ENCODE results near the gene DVL1.

DVL1 gene

DNA sequence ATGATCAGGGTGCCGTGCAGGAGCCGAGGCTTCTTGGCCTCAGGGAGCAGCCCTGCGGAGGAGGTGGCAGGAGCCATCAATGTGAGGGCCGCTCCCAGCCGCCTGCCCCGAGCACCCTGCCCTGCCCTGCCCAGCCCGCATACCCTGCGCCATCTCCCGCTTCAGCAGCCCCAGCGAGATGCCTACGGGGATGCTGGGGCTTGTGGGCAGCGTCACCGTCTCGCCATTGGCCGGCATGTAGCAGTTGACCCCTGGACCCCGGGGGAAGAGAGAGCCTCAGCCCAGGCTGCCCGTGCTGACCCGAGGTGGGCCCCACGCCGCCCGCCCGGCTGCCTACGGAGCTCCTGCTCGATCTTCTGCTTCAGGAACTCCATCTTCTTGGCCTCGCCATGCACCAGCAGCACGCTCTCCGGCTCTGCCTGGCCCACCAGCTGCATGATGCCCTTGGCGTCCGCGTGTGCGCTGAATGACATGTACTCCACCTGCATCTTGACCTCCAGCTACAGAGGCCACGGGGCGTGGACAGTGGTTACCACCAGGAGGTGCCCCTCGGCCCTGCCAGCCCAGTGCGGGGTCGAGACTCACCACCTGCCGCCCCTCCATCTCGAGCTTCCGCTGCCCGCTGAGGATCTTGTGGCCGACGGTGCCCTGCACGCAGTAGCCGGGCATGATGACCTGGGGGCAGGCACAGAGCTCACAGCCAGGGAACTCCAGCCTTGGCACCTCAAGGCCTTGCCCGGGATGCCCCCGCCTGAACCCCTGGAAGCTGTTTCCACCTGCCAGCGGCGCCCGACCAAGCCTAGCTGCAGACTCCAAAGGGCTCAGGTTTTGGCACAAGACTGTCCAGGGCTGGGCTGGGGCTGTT lies 36.5 kb downstream of the DVL1 start:
- DNase-seq = no peak

DNA sequence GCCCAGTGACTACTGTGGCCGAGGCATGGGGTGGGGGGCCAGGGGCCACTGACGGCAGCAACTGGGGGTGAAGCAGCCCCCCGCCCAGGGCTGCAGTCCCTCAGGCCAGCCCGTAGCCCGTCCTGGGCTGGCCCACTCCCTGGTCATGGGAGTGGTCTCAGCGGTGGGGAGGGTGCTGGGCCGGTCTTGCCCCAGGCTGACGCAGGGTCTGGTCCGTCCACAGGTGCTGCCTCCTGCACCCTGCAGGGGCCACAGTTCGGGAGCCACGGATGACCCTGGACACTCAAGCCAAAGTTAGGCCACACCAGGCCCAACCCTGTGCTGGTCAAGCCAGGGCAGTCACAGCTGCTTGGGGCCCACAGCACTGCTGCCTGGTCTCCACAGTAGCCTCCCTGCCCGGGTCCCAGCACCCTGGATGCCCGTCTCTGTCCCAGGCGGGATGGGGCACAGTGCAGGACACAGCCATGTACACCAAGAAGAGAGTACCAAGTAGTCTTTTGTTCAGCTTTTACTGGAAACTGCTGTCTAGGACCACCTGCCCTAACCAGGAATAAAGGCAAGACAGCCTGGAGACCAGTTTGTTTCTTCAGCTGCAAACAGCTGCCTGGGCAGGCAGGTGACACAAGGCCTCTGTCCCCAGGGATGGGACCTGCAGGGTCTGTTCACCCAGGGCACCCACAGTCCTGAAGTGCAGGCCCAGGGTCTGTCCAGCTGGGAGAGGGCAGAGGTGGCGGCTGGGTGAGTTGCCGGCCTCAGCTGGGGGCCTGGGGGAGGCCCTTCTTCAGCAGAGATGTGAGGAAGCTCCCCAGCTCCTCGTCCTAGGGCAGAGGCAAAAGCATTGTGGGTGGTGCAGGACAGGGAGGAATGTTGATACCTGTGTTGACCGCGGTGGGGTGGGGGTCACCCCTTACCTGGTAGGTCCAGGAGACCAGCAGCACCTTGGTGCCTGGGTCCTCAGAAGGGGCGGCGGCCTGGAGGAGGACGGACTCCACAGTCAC lies 37.8 kb downstream of the DVL1 start:
- DNase-seq = no peak

DNA sequence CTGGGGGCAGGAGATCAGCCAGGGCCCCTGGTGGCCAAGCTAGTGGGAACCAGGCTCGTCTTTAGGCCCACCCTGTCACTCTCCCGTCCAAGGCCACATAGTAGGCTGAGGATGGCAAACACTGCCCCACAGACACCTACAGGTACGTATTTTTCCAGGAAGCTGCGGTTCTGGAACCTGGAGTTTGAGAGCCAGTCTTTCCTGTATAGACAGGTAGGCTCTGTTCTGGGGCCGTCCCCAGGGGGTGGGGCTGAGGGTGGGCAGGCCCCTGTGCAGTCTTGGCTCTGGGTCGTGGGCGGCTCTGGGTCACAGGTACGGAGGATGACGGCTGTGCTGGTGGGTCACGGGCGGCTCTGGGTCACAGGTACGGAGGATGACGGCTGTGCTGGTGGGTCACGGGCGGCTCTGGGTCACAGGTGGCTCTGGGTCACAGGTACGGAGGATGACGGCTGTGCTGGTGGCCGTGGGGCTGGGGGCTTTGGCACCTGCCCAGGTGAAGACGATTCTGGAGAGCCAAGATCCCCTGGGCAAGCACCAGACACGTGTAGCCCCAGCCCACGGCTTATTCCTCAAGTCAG lies 38.7 kb downstream of the DVL1 start:
- no peak for DNase-seq

DNA sequence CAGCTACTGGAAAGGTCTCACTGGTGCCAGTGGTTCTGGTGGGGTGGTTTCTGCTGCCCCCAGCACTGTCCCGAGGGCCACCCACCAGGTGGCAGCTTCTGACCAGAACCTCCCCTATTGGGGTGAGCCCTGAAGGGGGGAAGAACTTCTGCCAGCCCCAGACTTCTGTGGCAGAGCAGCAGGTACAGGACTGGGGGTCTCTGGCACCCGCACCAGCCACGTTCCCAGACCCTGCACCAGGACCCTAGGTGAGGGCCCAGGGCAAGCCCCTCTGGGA lies 39.2 kb downstream of the DVL1 start:
- no peak for DNase-seq

DNA sequence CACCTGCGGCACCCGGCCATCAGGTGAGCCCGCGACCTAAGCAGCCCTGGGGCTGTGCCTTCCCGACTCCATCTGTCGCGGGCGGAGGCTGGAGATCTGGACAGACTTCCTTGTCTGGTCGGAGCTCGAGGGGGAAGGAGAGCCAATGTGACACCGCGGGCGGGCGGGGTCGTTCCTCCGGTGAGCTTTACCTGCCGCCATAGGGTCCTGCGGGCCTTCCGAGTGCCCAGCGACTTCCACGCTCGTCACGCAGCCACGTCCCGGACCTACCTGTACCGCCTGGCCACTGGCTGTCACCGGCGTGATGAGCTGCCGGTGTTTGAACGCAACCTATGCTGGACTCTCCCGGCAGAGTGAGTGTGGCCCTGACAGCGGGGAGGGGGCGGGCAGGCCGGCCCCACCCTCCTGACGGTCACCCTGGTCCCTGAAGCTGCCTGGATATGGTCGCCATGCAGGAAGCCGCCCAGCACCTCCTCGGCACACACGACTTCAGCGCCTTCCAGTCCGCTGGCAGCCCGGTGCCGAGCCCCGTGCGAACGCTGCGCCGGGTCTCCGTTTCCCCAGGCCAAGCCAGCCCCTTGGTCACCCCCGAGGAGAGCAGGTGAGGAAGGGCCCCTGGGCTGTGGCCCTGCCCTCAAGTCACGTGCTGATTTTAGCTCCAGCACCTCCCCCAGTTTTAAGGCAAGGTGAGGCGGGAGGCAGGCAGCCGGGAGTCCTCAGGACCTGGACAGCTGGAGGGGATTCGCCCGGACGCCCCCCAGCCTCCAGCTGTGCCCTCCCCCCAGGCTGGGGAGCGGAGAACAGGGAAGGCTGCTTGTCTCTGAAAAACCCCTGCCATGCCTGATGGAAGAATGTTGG lies 39.7 kb downstream of the DVL1 start:
- peak in 1 of 56 donors; percentile 15 for DNase-seq

DNA sequence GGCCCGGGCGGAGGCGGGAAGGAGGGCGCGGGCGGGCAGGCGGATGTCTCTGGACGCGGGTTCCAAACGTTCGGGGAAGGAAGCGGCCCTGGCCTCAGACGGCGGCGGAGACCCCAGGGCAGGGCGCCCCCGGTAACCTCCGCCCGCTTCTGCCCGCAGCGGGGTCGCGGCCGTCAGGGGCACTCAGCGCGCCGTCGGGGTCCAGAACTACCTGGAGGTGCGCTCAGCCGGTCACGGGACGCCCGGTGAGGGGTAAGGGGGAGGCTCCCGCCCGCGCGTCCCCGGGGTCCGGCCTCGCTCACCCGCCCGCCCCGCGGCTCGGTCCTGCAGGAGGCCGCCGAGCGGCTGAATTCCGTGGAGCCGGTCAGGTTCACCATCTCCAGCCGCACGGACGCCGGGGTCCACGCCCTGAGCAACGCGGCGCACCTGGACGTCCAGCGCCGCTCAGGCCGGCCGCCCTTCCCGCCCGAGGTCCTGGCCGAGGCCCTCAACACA lies 40.4 kb downstream of the DVL1 start:
- DNase-seq = peak in 2 of 56 donors; percentile 54 to 55

DNA sequence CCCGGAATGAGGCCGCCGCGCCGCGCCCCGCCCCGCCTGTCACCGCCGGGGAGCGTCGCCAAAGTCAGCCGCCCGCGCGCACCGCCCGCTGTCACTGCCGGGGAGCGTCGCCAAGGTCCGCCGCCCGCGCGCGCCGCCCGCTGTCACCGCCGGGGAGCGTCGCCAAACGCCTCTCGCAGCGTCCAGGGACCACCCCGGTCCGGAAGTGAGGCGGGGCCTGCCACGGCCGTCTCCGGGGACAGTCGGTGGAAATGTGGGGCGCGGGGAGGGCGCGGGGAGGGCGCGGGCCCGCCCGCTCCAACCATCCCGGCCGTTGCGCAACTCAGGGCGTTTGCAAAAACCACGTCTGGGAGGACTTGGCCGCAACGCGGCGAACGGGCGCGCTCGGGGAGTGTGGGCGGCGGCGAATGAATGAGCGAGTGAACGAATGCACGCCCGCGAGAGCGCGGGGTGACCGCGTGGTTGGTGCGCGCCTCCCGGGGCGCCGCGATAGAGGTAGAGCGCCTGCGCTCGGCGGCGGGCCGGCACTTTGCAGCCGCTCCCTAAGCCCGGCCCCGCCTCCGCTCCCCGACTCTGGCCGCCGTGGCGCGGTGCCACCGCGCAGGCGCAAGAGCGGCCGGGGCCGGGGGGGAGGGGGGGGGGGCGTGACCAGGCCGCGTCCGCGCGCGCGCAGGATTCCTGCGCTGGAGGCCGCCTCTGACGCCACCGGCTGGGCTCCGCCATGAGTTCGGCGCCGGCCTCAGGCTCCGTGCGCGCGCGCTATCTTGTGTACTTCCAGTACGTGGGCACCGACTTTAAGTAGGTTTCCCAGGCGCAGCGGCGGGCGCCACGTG lies 41.1 kb downstream of the DVL1 start, which contains the start of the genes ACAP3 and PUSL1:
Gene ACAP3, minus strand, starts transcription at position 8 of the 833 bp plus-strand sequence. CDS start 115 bp downstream, outside the sequence.
Gene PUSL1, plus strand, starts transcription at position 675 of the 833 bp plus-strand sequence. Its CDS starts 47 bp downstream, at position 722.
- DNase-seq = peak in 55 of 56 donors; percentile 61 to 98 (median 88)

DNA sequence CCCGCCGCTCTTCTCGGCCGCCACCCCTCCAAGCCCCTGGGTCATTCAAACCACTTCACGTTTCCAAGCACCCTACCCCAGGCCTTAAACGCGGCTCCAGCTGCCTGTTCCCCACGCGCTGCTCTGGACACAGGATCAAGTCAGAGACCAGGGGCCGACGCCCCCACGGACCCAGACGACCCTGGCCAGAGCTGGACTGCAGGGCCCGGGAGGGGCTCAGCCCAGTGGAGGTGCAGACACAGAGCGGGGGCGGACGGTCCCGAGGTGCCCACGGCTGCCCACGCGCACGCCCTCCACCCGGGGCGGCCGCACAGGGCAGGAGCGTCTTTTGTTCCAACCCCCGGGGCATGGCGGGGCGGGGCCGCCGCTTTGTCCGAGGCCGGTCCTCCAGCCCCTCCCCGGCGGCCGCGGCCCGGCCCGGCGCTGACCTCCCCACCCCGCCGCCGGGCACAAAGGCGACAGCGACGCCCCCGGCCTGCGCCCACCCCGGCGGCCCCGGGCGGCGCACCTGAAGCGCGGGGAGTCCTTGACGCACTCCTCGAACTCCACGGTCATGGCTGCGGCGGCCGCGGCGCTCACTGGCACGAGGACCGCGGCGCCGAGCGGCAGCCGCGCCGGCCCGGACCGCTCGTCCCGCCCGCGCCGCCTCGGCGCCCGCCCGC lies 41.8 kb downstream of the DVL1 start:
- peak in 7 of 56 donors; percentile 27 to 63 (median 55) for DNase-seq

DNA sequence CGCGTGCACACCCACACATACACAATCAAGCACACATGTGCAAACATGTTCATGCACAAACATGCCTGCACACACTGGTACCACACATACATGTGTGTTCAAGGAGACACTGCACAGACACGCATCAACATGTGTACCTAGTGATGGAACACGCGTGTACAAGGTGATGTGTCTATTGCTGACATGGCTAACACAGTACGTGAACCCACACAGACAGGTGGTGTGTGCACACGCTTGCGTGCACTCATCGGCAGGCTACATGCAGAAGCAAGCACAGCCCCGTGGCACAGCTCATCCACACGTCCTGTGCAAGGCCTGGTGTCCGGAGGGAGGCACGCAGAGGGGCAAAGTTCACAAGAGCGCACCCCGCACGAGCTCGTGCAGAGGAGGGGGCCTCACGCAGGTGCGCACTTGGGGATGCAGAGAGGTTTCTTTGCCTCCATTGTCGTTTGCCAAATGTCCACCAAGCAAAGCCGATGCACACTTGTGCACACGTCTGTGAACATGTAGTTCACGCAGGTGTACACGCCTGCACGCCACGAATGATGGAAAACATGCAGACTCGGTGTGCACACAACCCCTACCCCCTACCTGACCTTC lies 42.5 kb downstream of the DVL1 start:
- DNase-seq = peak in 2 of 56 donors; percentile 11 to 46

DNA sequence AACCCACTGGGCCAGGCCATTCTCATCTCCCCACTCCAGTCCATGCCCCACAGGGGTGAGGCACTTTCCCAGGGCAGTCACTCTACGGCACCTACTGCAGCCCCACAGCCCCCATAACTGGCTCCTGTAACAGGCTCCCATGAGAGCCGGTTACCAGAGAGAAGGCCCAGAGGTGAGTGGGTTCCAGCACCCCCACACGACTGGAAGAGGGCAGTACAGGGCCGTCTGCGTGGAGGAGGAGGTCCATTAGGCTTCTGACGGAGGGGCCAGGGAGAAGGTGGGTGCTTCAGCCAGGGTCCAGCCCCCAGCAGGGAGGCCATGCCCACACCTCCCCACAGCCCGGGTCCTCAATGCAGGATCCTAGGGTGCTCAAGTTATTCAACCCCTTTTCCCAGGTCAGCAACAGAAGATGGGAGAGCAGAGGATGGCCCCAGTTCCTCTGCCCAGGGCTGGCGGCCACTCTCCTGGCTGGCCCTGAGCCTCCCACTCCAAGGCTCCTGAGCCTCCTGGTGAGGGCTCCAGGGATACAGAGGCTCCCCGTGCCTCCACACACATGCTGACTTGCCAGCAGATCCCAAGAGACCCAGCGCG lies 43.1 kb downstream of the DVL1 start:
- DNase-seq = peak in 1 of 56 donors; percentile 26

DNA sequence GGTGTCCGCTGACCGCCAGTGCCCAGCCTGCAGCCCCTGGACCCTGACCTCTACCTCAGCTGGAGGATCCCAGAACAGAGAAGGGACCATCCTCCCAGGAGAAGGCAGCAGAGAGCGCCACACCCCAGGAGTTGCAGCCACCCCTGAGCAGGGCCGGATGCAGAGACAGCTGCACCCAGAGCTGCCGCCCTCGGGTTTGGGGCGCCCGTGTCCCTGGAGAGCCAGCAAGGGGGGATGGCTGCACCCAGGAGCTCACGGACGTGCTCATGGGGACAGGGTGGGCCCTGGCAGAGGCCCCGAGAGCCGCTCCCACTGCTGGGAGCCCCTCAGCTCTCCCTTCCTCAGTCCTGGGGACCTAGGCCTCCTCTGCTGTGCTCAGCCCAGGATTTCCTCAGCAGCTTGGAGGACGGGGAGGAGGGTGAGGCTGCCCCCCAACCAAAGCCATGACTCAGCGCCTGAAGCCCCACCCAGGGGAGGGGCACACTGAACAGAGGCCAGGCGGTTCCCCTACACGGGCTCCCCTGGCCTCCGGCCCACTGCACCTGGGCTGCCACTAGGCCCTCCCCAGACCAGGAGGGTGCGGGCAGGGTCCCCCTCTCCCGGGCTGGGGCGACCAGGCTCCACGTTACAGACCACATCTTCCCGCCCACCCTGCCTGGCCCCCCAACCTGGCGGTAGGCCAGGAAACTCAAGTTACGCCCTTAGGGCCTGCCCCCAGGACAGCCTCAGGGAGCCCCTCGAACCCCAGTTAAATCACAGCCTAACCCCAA lies 43.7 kb downstream of the DVL1 start:
- peak in 22 of 56 donors; percentile 28 to 68 (median 46) for DNase-seq

DNA sequence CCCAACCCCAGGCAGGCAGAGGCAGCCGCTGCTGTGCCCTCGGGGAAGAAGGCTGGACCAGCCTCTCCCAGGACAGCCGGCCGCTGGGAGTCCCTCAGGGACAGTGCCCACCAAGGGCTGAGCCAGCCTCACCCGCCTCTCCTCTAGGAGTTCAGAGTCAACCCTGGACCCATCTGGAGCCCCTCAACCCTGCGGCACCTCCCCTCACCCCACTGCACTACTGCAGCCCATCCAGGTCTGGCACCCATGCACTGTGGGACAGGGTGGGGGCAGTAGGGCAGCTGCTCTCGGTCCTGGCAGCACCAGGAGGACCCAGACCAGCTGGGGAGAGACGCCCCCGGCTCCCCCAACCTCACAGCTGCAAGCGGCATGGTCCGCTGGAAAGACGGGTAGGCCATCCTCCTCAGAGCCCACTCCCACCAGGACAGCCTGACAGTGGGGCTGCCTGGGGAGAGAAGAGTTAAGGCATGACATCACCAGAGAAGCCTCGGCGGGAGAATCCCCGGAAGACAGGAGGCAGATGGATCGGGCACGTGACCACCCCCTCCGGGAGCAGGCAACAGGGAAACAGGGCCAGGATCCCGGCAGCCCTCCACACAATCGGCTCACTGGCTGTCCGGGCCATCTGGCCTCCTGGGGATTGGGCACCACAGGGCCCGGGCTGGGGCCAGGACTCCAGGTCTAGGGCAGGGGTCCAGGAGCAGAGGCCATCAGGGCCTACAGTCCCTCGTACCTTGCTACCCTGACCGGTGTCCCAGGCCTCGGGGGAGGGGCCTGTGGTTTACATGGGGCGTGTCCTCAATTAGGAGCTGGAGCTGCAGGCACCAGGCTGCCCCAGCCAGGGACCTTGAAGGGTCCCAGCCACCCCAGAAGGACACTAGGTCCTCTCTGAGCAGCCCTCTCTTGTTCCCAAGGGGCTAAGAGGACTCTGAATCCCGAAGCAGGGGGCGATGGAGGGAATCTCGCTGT lies 44.6 kb downstream of the DVL1 start:
- peak; percentile 51 to 97 (median 88) for DNase-seq

DNA sequence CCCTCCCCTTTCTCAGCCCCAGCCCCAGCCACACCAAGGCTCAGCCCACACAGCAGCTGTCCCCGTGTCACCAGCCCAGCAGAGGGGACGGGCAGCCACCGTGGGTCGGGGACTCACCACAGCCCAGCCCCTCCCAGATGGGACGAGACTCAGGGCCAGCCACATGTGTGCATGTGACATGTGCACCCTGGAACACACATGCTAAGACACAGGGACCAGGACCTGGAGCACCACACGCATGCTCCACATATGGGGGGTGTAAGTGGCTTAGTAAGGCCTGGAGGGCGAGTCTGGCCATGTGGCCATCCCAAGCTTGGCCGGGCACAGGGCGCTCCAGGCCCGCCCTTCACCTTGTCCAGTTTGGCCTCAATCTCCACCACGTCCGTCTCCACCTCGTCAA lies 45.5 kb downstream of the DVL1 start:
- peak in 1 of 56 donors; percentile 46 for DNase-seq

DNA sequence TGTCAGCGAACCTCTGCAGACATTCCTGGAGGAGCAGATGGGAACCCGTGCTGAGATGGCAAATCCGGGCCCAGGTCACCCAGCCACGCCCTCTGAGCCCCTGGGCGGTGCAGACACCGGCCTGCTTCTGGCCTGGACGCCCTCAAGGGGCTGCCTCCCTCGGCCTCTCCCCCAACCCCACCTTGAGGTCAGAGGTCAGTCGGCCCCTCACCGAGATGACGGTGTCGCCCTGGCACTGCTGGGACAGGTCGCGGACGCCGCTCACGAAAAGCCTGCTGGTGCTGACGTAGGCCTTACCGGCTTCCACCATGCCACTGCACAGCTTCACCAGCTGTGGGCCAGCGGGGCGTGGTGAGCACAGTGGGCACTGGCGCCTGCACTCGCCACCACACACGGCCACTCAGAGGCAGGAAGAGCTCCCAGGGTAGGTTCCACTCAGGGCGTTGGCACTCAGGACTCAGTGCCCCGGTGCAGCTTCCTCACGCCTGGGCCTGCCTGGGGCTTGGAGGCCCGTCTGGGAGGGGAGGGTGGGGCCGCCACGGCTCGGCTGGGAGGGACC lies 46.2 kb downstream of the DVL1 start:
- peak in 3 of 56 donors; percentile 26 to 51 (median 38) for DNase-seq

DNA sequence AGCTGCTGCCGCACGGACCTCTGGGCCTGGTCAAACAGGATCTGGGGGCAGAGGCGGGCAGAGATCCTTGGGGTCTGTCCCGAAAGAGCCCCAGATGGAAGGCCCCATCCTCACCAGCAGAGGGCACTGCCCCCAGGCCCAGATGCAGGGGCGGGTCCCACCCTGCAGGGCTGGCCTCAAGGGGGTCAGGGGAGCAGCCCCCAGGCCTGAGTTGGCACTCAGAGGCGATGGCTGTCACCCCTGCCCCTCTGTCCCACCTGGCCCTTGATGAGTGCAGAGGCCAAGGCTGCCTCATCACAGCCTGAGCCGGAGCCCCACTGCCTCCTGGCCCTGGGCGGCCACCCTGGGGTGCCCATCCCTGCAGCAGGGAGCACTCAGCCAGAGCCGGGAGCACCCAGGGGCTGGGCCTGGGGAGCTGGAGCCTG lies 47.2 kb downstream of the DVL1 start:
- DNase-seq = no peak

DNA sequence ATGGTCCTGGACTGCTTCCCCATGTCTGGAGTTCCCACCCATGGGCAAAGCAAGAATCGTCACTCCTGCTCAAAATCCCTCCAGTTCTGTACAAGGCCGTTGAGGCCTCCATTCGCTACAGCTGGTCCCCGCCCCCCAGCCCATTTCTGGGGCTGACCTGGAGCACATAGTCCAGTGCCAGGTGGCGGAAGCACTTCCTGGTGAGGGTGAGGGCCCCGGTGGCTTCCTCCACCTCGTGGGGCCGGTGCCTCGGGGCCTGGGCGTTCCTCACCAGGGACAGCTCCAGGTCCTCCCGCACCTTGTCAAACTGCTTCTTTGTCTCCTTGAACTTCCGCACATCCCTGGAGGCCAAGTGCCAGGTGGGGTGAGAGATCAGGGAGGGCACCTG lies 48.9 kb downstream of the DVL1 start:
- DNase-seq = no peak
